Measurements from ENCODE around the gene HLF.

The HLF gene

GRCh38 chr17:55332296-55333041 is 67.7 kb downstream of the HLF start:
- no peak for DNase-seq

GRCh38 chr17:55334285-55334684 is 69.5 kb downstream of the HLF start:
- no peak for DNase-seq

- DNase-seq = no peak
Measured at GRCh38 chr17:55334881-55335540, 70.3 kb downstream of the HLF start.

- DNase-seq = no peak
Measured at GRCh38 chr17:55335625-55336024, 70.9 kb downstream of the HLF start.

GRCh38 chr17:55336426-55336825 is 71.7 kb downstream of the HLF start:
- no peak for DNase-seq

- DNase-seq = no peak
Measured at GRCh38 chr17:55340176-55340575, 75.4 kb downstream of the HLF start.

- DNase-seq = no peak
Measured at GRCh38 chr17:55340686-55341085, 75.9 kb downstream of the HLF start.

GRCh38 chr17:55341432-55341831 is 76.7 kb downstream of the HLF start:
- DNase-seq = peak in 1 of 5 experiments; percentile 88

GRCh38 chr17:55342800-55343585 is 78.2 kb downstream of the HLF start:
- no peak for DNase-seq

GRCh38 chr17:55343900-55344513 is 79.2 kb downstream of the HLF start:
- no peak for DNase-seq

GRCh38 chr17:55344514-55344997 is 79.8 kb downstream of the HLF start:
- DNase-seq = peak in 1 of 5 experiments; percentile 96

GRCh38 chr17:55345132-55345531 is 80.4 kb downstream of the HLF start:
- DNase-seq = peak in 1 of 5 experiments; percentile 13

- DNase-seq = no peak
Measured at GRCh38 chr17:55346658-55347057, 81.9 kb downstream of the HLF start.

- no peak for DNase-seq
Measured at GRCh38 chr17:55347341-55347740, 82.6 kb downstream of the HLF start.

GRCh38 chr17:55348749-55349354 is 84.1 kb downstream of the HLF start:
- peak in 1 of 5 experiments; percentile 58 for DNase-seq

- DNase-seq = no peak
Measured at GRCh38 chr17:55350825-55351205, 86.1 kb downstream of the HLF start.

GRCh38 chr17:55351226-55351625 is 86.5 kb downstream of the HLF start:
- no peak for DNase-seq

- no peak for DNase-seq
Measured at GRCh38 chr17:55354010-55354409, 89.2 kb downstream of the HLF start.

GRCh38 chr17:55354941-55355340 is 90.2 kb downstream of the HLF start:
- DNase-seq = no peak

GRCh38 chr17:55356434-55357328 is 91.9 kb downstream of the HLF start:
- peak; percentile 13 to 80 (median 46) for DNase-seq

GRCh38 chr17:55360971-55361370 is 96.2 kb downstream of the HLF start:
- DNase-seq = no peak

Data from T-helper 2 cell (primary cell).